ENCODE results near the gene USP47.

The USP47 gene

DNA sequence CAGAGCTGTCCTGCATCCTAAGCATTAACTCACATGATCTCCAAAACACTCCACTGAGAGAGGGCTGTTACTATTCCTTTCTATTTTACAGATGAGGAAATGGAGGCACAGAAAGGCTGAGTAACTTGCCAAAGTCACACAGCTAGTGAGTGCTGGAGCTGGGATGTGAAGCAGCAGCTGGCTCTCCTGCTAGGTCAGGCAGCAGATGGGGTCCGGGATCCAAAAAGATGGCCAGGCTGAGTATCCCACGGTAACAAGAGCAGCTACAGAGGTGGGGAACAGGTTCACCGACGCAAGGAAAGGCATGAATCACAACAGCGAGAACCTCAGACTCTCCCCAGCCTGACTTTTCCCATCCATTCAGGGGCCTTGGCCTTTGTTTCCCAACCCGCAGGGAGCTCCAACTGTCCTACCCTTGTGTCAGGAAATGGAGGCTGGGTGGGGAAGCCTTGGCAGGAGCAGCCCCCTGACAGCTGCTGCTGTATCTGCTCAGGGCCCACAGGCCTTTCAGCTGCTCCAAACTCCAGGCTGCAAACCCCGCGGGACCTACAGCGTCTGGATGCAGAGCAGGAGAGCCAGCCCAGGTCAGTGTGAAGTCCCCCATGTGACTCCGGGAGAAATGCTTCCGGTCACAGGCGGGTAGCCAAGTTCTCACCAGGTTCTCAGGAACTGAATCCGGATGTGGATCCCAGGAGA is 137.2 kb downstream of the USP47 start:
- no peak for TF ChIP-seq TAF1 (IDR thresholded peaks at IDR 0.05; ENCODE audit: low read depth, low read length)
- no peak for TF ChIP-seq POLR2AphosphoS5 (IDR thresholded peaks at IDR 0.05; ENCODE audit: low read depth, low read length)
- no peak for TF ChIP-seq PAX5 (IDR thresholded peaks at IDR 0.05; ENCODE audit: insufficient read depth, low read length, severe bottlenecking)
- no peak for TF ChIP-seq SPI1 (IDR thresholded peaks at IDR 0.05; ENCODE audit: low read depth, low read length)
- TF ChIP-seq POU2F2 (IDR thresholded peaks at IDR 0.05; ENCODE audit: low read depth, low read length): no peak
- no peak for TF ChIP-seq POLR2A (IDR thresholded peaks at IDR 0.05; ENCODE audit: low read depth, low read length)
- no peak for DNase-seq (ENCODE audit: insufficient read length, low spot score)
- no peak for FAIRE-seq

- TF ChIP-seq TAF1 (IDR thresholded peaks at IDR 0.05; ENCODE audit: low read depth, low read length) (no peak), POU2F2 (IDR thresholded peaks at IDR 0.05; ENCODE audit: low read depth, low read length) (no peak), SPI1 (IDR thresholded peaks at IDR 0.05; ENCODE audit: low read depth, low read length) (no peak), POLR2A (IDR thresholded peaks at IDR 0.05; ENCODE audit: low read depth, low read length) (no peak), PAX5 (IDR thresholded peaks at IDR 0.05; ENCODE audit: insufficient read depth, low read length, severe bottlenecking) (no peak), POLR2AphosphoS5 (IDR thresholded peaks at IDR 0.05; ENCODE audit: low read depth, low read length) (no peak)
- no peak for FAIRE-seq
- no peak for DNase-seq (ENCODE audit: insufficient read length, low spot score)
These were observed 137.8 kb downstream of the USP47 start for GRCh38 chr11:11979488-11980117.

DNA sequence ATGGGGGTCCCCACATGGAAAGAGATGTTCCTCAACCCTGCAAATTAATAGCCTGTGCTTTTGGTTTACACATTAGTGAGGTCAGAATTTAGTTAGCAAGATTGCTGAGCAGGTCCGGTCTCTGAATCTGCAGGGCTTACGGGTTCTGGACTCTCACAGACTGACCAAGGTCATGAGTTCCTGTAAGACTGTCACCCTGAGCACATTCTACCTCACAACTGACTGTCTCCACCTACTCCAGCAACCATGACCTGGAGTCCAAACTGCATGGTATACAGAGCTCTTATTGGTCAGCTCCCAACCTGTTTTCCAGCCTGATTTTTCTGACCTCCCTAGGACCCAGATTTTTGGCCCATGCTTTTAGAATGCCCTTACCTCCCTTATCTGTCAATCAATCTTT is 138.4 kb downstream of the USP47 start:
- DNase-seq (ENCODE audit: insufficient read length, low spot score) (no peak), FAIRE-seq (no peak)
- TF ChIP-seq POLR2AphosphoS5 (IDR thresholded peaks at IDR 0.05; ENCODE audit: low read depth, low read length) (no peak), POLR2A (IDR thresholded peaks at IDR 0.05; ENCODE audit: low read depth, low read length) (no peak), PAX5 (IDR thresholded peaks at IDR 0.05; ENCODE audit: insufficient read depth, low read length, severe bottlenecking) (no peak), TAF1 (IDR thresholded peaks at IDR 0.05; ENCODE audit: low read depth, low read length) (no peak), POU2F2 (IDR thresholded peaks at IDR 0.05; ENCODE audit: low read depth, low read length) (no peak), SPI1 (IDR thresholded peaks at IDR 0.05; ENCODE audit: low read depth, low read length) (no peak)

- TF ChIP-seq TAF1 (IDR thresholded peaks at IDR 0.05; ENCODE audit: low read depth, low read length) (no peak), POLR2AphosphoS5 (IDR thresholded peaks at IDR 0.05; ENCODE audit: low read depth, low read length) (no peak), POLR2A (IDR thresholded peaks at IDR 0.05; ENCODE audit: low read depth, low read length) (no peak), PAX5 (IDR thresholded peaks at IDR 0.05; ENCODE audit: insufficient read depth, low read length, severe bottlenecking) (no peak), SPI1 (IDR thresholded peaks at IDR 0.05; ENCODE audit: low read depth, low read length) (no peak), POU2F2 (IDR thresholded peaks at IDR 0.05; ENCODE audit: low read depth, low read length) (no peak)
- DNase-seq (ENCODE audit: insufficient read length, low spot score): no peak
These were observed 139.1 kb downstream of the USP47 start for GRCh38 chr11:11980841-11981308.

GRCh38 chr11:11981364-11981763 is 139.6 kb downstream of the USP47 start:
- FAIRE-seq (no peak), DNase-seq (ENCODE audit: insufficient read length, low spot score) (no peak)
- no peak for TF ChIP-seq POLR2AphosphoS5 (IDR thresholded peaks at IDR 0.05; ENCODE audit: low read depth, low read length)

More at GRCh38 chr11:11980841-11981308, 139.1 kb downstream of the USP47 start:
- no peak for FAIRE-seq

DNA sequence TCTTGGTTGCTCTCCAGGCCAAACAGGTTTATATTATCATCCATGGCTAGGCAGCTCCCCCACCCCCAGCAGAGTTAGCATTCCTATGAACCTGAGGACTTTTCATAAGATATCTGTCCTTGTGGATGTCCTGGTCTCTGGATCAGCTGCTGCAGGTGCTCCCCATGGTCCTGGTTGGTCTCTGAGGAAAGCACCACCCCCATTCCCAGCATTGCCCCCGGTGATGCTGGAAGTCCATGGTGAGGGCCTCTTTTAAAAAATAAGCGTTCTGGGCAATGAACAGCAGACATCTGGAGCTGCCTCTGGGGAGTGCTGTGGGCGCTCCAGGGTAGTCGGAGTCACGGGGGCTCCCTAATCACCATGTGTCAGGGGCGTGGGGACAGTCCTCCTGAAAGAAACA is 140.1 kb downstream of the USP47 start:
- FAIRE-seq: no peak
- DNase-seq (ENCODE audit: insufficient read length, low spot score): no peak
- TF ChIP-seq SPI1 (IDR thresholded peaks at IDR 0.05; ENCODE audit: low read depth, low read length) (no peak), TAF1 (IDR thresholded peaks at IDR 0.05; ENCODE audit: low read depth, low read length) (no peak), PAX5 (IDR thresholded peaks at IDR 0.05; ENCODE audit: insufficient read depth, low read length, severe bottlenecking) (no peak), POLR2AphosphoS5 (IDR thresholded peaks at IDR 0.05; ENCODE audit: low read depth, low read length) (no peak)

DNA sequence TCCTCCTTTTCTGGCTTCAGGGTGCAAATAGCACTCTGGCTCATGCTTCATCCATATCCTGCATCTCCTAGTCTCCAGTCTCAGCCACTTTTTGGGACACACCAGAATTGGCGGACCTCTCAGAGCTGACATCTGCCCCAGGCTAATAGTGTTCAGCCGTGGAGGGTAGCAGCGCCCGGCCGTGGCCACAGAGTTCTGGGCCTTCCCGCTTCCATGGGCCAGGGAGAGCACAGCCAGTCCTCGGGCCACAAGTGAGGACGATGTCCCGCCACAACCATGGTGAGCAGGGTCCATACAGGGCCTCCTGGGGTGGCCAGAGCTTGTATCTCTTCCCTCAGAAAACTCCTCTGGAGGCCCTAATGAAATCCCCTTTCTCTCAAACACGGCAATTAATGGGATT is 140.7 kb downstream of the USP47 start:
- FAIRE-seq (no peak), DNase-seq (ENCODE audit: insufficient read length, low spot score) (no peak)
- TF ChIP-seq POLR2A (IDR thresholded peaks at IDR 0.05; ENCODE audit: low read depth, low read length): no peak
- no peak for TF ChIP-seq SPI1 (IDR thresholded peaks at IDR 0.05; ENCODE audit: low read depth, low read length)
- no peak for TF ChIP-seq TAF1 (IDR thresholded peaks at IDR 0.05; ENCODE audit: low read depth, low read length)
- no peak for TF ChIP-seq PAX5 (IDR thresholded peaks at IDR 0.05; ENCODE audit: insufficient read depth, low read length, severe bottlenecking)
- TF ChIP-seq POLR2AphosphoS5 (IDR thresholded peaks at IDR 0.05; ENCODE audit: low read depth, low read length): no peak
- no peak for TF ChIP-seq POU2F2 (IDR thresholded peaks at IDR 0.05; ENCODE audit: low read depth, low read length)

- TF ChIP-seq SPI1 (IDR thresholded peaks at IDR 0.05; ENCODE audit: low read depth, low read length): no peak
- TF ChIP-seq POLR2A (IDR thresholded peaks at IDR 0.05; ENCODE audit: low read depth, low read length): no peak
- no peak for TF ChIP-seq PAX5 (IDR thresholded peaks at IDR 0.05; ENCODE audit: insufficient read depth, low read length, severe bottlenecking)
- no peak for TF ChIP-seq POLR2AphosphoS5 (IDR thresholded peaks at IDR 0.05; ENCODE audit: low read depth, low read length)
- TF ChIP-seq TAF1 (IDR thresholded peaks at IDR 0.05; ENCODE audit: low read depth, low read length): no peak
- TF ChIP-seq POU2F2 (IDR thresholded peaks at IDR 0.05; ENCODE audit: low read depth, low read length): no peak
- FAIRE-seq: no peak
- no peak for DNase-seq (ENCODE audit: insufficient read length, low spot score)
These were observed 141.2 kb downstream of the USP47 start for GRCh38 chr11:11982975-11983374.

GRCh38 chr11:11983427-11983826 is 141.7 kb downstream of the USP47 start:
- FAIRE-seq: no peak
- TF ChIP-seq POLR2AphosphoS5 (IDR thresholded peaks at IDR 0.05; ENCODE audit: low read depth, low read length): no peak
- TF ChIP-seq SPI1 (IDR thresholded peaks at IDR 0.05; ENCODE audit: low read depth, low read length): no peak
- TF ChIP-seq POU2F2 (IDR thresholded peaks at IDR 0.05; ENCODE audit: low read depth, low read length): no peak
- no peak for TF ChIP-seq POLR2A (IDR thresholded peaks at IDR 0.05; ENCODE audit: low read depth, low read length)
- no peak for TF ChIP-seq PAX5 (IDR thresholded peaks at IDR 0.05; ENCODE audit: insufficient read depth, low read length, severe bottlenecking)
- TF ChIP-seq TAF1 (IDR thresholded peaks at IDR 0.05; ENCODE audit: low read depth, low read length): no peak

More at GRCh38 chr11:11983427-11983826, 141.7 kb downstream of the USP47 start:
- no peak for DNase-seq (ENCODE audit: insufficient read length, low spot score)

All from GM12891 (cell line).